H9 (cell line): Measurements from ENCODE around the gene DACH1. TPM values are rescaled to one million over a fixed set of nuclear protein-coding genes. Genes with fewer than 3 reads are reported as not detected.

Experiments used
- DNase-seq: peaks from one replicate; pipeline ENCODE4 v3.0.0-alpha.2; 2017
- H2AFZ ChIP-seq: one replicate; pipeline ENCODE4 v1.6.1; 2013; ENCODE audit warnings: mild to moderate bottlenecking, low read length, control low read depth, moderate library complexity
- H2AK5ac ChIP-seq: 2 replicates; pipeline ENCODE4 v1.6.1; 2013; ENCODE audit warnings: low read length, control low read depth, mixed read lengths; ENCODE audit not compliant: insufficient read length
- H2BK120ac ChIP-seq: one replicate; pipeline ENCODE4 v1.6.1; 2013; ENCODE audit warnings: low read depth, mild to moderate bottlenecking, low read length, control low read depth, inconsistent platforms; ENCODE audit not compliant: poor library complexity, severe bottlenecking
- H2BK12ac ChIP-seq: 2 replicates; pipeline ENCODE4 v1.6.1; 2013; ENCODE audit warnings: low read length, control low read depth, mixed read lengths, low read depth; ENCODE audit not compliant: insufficient read length
- H2BK15ac ChIP-seq: 2 replicates; pipeline ENCODE4 v1.6.1; 2013; ENCODE audit warnings: low read depth, low read length, control low read depth
- H2BK20ac ChIP-seq: one replicate; pipeline ENCODE4 v1.6.1; 2013; ENCODE audit warnings: low read depth, mild to moderate bottlenecking, low read length, control low read depth, inconsistent platforms; ENCODE audit not compliant: poor library complexity, severe bottlenecking
- H2BK5ac ChIP-seq: 2 replicates; pipeline ENCODE4 v1.6.1; 2013; ENCODE audit warnings: low read length, control low read depth, mixed read lengths; ENCODE audit not compliant: insufficient read length
- H3K14ac ChIP-seq: 2 replicates; pipeline ENCODE4 v1.6.1; 2013; ENCODE audit warnings: low read length, control low read depth; ENCODE audit not compliant: insufficient read depth
- H3K18ac ChIP-seq: 2 replicates; pipeline ENCODE4 v1.6.1; 2013; ENCODE audit warnings: low read depth, mild to moderate bottlenecking, mixed read lengths, low read length, control low read depth; ENCODE audit not compliant: insufficient read length
- H3K23ac ChIP-seq: 2 replicates; pipeline ENCODE4 v1.6.1; 2013; ENCODE audit warnings: low read length, control low read depth, mixed read lengths, low read depth; ENCODE audit not compliant: insufficient read length
- H3K23me2 ChIP-seq: 2 replicates; pipeline ENCODE4 v1.6.1; 2013; ENCODE audit warnings: low read depth, mild to moderate bottlenecking, mixed read lengths, low read length, control low read depth; ENCODE audit not compliant: insufficient read length, poor library complexity, severe bottlenecking
- H3K27ac ChIP-seq: 2 replicates; pipeline ENCODE4 v1.5.1; 2013; ENCODE audit warnings: low read length, control low read depth, mixed read lengths, low read depth; ENCODE audit not compliant: insufficient read length
- H3K27me3 ChIP-seq: 2 replicates; pipeline ENCODE4 v1.6.1; 2013; ENCODE audit warnings: low read length, control low read depth, inconsistent platforms; ENCODE audit not compliant: insufficient read depth
- H3K4ac ChIP-seq: 2 replicates; pipeline ENCODE4 v1.6.1; 2013; ENCODE audit warnings: low read depth, mild to moderate bottlenecking, control low read depth, inconsistent platforms, low read length, moderate library complexity
- H3K4me1 ChIP-seq: 2 replicates; pipeline ENCODE4 v1.6.1; 2013; ENCODE audit warnings: low read length, control low read depth, inconsistent platforms; ENCODE audit not compliant: insufficient read depth
- H3K4me2 ChIP-seq: 2 replicates; pipeline ENCODE4 v1.6.1; 2013; ENCODE audit warnings: low read length, control low read depth, mixed read lengths; ENCODE audit not compliant: insufficient read length, insufficient read depth
- H3K56ac ChIP-seq: 2 replicates; pipeline ENCODE4 v1.6.1; 2013; ENCODE audit warnings: low read depth, mild to moderate bottlenecking, mixed read lengths, low read length, control low read depth; ENCODE audit not compliant: insufficient read length
- H3K79me1 ChIP-seq: 2 replicates; pipeline ENCODE4 v1.6.1; 2013; ENCODE audit warnings: low read depth, mild to moderate bottlenecking, moderate library complexity, low read length, control low read depth, inconsistent platforms; ENCODE audit not compliant: insufficient read depth, poor library complexity, severe bottlenecking
- H3K79me2 ChIP-seq: 2 replicates; pipeline ENCODE4 v1.6.1; 2013; ENCODE audit warnings: low read length, control low read depth, inconsistent platforms; ENCODE audit not compliant: insufficient read depth
- H3K9ac ChIP-seq: 2 replicates; pipeline ENCODE4 v1.6.1; 2013; ENCODE audit warnings: low read length, control low read depth, mixed read lengths; ENCODE audit not compliant: insufficient read length; ENCODE audit errors: extremely low read depth
- H3K9me3 ChIP-seq: one replicate; pipeline ENCODE4 v1.6.1; 2013; ENCODE audit warnings: low read depth, low read length, inconsistent platforms; ENCODE audit not compliant: control insufficient read depth
- H3T11ph ChIP-seq: one replicate; pipeline ENCODE4 v1.6.1; 2013; ENCODE audit warnings: mild to moderate bottlenecking, low read length, control low read depth, inconsistent platforms
- H4K20me1 ChIP-seq: one replicate; pipeline ENCODE4 v1.6.1; 2013; ENCODE audit not compliant: control insufficient read depth, insufficient read length, insufficient read depth
- H4K5ac ChIP-seq: 2 replicates; pipeline ENCODE4 v1.6.1; 2013; ENCODE audit warnings: low read depth, mild to moderate bottlenecking, mixed read lengths, low read length, control low read depth; ENCODE audit not compliant: insufficient read length
- H4K8ac ChIP-seq: replicated peaks from 2 replicates; pipeline ENCODE4 v1.6.1; 2013; ENCODE audit warnings: low read length, control low read depth, mixed read lengths, low read depth; ENCODE audit not compliant: insufficient read length
- H4K91ac ChIP-seq: 2 replicates; pipeline ENCODE4 v1.6.1; 2013; ENCODE audit warnings: low read depth, mild to moderate bottlenecking, moderate library complexity, mixed read lengths, low read length, control low read depth; ENCODE audit not compliant: insufficient read length
- H3K27ac Mint-ChIP-seq, 3 experiments: 2 replicates in 2 of 3; 3 replicates in 1 of 3; pipeline ENCODE4 v1.8.0; 2020 to 2021; ENCODE audit warnings: mixed read lengths in 3 of 3, mild to moderate bottlenecking in 1 of 3, moderate library complexity in 1 of 3
- H3K27me3 Mint-ChIP-seq: 2 replicates; pipeline ENCODE4 v1.8.0; 2021; ENCODE audit warnings: low read depth, mild to moderate bottlenecking, moderate library complexity, mixed read lengths
- H3K36me3 Mint-ChIP-seq, 3 experiments: 2 replicates in 2 of 3; 3 replicates in 1 of 3; pipeline ENCODE4 v1.8.0; 2020 to 2021; ENCODE audit warnings: low read depth in 3 of 3, mixed read lengths in 3 of 3; ENCODE audit not compliant: insufficient read depth in 1 of 3
- H3K4me1 Mint-ChIP-seq, 2 experiments: 2 replicates each; pipeline ENCODE4 v1.8.0; 2020; ENCODE audit warnings: mixed read lengths in 2 of 2
- H3K4me3 Mint-ChIP-seq, 2 experiments: 2 replicates in 1 of 2; 3 replicates in 1 of 2; pipeline ENCODE4 v1.8.0; 2020 to 2021; ENCODE audit warnings: mild to moderate bottlenecking in 2 of 2, mixed read lengths in 2 of 2, moderate library complexity in 1 of 2
- H3K9me3 Mint-ChIP-seq, 2 experiments: 2 replicates in 1 of 2; 3 replicates in 1 of 2; pipeline ENCODE4 v1.8.0; 2020; ENCODE audit warnings: mild to moderate bottlenecking in 2 of 2, mixed read lengths in 2 of 2, moderate library complexity in 1 of 2
- CTCF ChIP-seq: fragments of 200-600 bp; sonication (generic); conservative IDR thresholded peaks from 3 replicates; pipeline ENCODE4 v1.8.0; 2021; ENCODE audit warnings: antibody characterized with exemption, mild to moderate bottlenecking
- WGBS: extraction: QIAGEN DNeasy Blood & Tissue Kit; methylation state at CpG from one replicate; pipeline ENCODE4 v1.1.7; 2013; ENCODE audit warnings: missing lambda C conversion rate, low lambda C conversion rate, mixed read lengths; ENCODE audit not compliant: insufficient read length; ENCODE audit errors: extremely low coverage; 5-methylcytosine and 5-hydroxymethylcytosine counted together
- total RNA-seq: library from RNA; stranded (reverse); gene quantifications from 2 replicates; pipeline ENCODE4 v1.2.1, GENCODE V29; 2021

DACH1 gene
- total RNA-seq, 1 experiment from 2014 or later: not detected

GRCh38 chr13:71524613-71525304 lies 342.2 kb downstream of the DACH1 start:
- Histone ChIP-seq H2BK120ac (no peak overlapping the region), H2AFZ (no peak overlapping the region), H3T11ph (no peak overlapping the region), H4K20me1 (no peaks in the 10 kb centered on the region), H3K18ac (no peak overlapping the region), H2BK15ac (no peak overlapping the region), H3K79me2 (no peaks in the 10 kb centered on the region), H3K9ac (no peak overlapping the region), H2BK5ac (no peak overlapping the region), H2BK12ac (no peak overlapping the region), H3K27ac (no peak overlapping the region), H2AK5ac (no peak overlapping the region), H4K91ac (no peak overlapping the region), H3K23ac (no peak overlapping the region), H3K4ac (no peak overlapping the region), H3K9me3 (no peaks in the 10 kb centered on the region), H3K23me2 (no peaks in the 10 kb centered on the region), H2BK20ac (no peak overlapping the region), H3K4me1 (no peaks in the 10 kb centered on the region; the same call in 1 of the 2 replicates), H3K14ac (no peak overlapping the region), H3K56ac (no peak overlapping the region), H3K79me1 (no peaks in the 10 kb centered on the region), H4K8ac (no peak overlapping the region), H4K5ac (no peak overlapping the region), H3K27me3 (no peaks in the 10 kb centered on the region), H3K4me2 (no peak overlapping the region)
- Mint-ChIP-seq H3K9me3 (no peaks in the 10 kb centered on the region; a peak in 1 of 5 replicates), H3K36me3 (no peaks in the 10 kb centered on the region), H3K27ac (0 out of 7 replicates have a peak overlapping the region, but pooled peaks of 1 of the 3 experiments have one; percentile 68), H3K27me3 (no peaks in the 10 kb centered on the region), H3K4me3 (no peak overlapping the region), H3K4me1 (peaks cover 0 to 5% of the 10 kb centered on the region in 2 experiments; a peak in 1 of 4 replicates)
- no peak for DNase-seq
- no peak for TF ChIP-seq CTCF
- WGBS: no CpG with 5 or more reads among the region's 16 CpGs
